HTR-8/SVneo (cell line): ENCODE data around the gene HM13.
"Not testable (repeated sequence)": the region's sequence is repeated elsewhere in the genome, so short reads cannot be mapped to it uniquely, and the experiment has no call there.

ENCODE experiments used
- DNase-seq: peaks from one replicate; pipeline ENCODE4 v3.0.0; 2011; ENCODE audit warnings: low spot score, mixed read lengths; ENCODE audit not compliant: insufficient read length
- FAIRE-seq: peaks from 2 replicates; lab custom pipeline; 2011; peaks lifted over from hg19 to GRCh38; lab: Jason Lieb, UNC

HM13 gene

DNA sequence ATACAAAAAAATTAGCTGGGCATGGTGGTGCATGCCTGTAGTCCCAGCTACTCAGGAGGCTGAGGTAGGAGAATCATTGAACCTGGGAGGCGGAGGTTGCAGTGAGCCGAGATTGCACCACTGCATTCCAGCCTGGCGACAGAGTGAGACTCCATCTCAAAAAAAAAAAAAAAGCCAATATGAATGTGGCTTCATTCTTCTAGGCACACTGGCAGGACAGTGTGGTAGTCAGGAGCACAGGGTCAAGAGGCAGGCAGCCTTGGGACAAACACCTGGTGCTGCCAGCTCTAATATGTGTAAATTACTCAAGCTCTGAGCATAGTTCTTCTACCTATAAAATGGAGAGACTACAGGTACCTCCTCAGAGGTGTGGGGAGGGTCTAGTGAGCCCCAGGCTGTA lies 25.4 kb downstream of the HM13 start:
- DNase-seq, FAIRE-seq: not testable (repeated sequence)

DNA sequence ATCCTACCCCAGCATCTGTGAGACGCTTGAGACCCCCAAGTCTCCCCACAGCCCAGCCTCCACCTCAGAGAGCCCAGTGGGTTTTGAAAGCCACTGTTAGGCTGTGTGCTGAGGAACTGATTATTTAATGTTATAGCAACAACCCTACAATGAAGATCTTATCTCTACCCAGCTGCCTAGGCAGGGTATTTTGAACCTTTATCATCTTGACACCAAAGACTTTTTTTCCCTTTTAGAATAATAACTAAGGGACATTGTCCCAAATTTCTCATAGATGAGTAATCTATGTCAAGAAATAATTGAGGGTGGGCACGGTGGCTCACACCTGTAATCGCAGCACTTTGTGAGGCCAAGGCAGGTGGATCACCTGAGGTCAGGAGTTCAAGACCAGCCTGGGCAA lies 26.2 kb downstream of the HM13 start:
- FAIRE-seq: no peak
- DNase-seq: no peak

DNA sequence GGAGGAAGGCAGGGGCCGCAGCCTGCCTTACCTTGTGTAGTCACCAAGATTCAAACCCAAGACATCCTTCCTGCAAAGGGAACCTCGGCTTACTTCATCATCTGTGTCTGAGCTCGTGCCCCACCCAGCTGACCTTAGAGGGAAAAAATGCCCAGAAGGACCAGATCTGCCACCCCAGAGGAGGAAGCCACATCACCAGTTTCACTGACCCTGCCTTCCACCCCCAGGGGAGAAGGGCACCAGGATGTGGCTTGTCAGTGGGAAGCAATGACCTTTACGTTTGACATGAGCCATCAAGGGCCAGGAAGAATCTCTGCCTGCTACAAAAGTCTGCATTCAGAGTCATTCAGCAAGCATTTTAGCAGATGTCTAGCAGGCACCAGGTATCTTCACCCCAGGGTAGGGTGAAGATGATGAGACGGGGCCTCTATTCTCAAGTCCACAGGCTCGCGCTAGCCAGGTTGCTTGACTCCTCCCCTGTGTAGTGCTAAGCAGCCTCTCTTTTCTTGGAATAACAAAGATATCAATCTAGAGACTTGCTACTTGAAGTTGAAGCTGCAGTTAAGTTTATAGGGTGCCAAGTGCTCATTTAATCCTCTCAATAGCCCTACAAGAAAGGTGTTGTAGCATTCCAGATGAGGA lies 28.1 kb downstream of the HM13 start:
- DNase-seq: peak; percentile 31
- no peak for FAIRE-seq

DNA sequence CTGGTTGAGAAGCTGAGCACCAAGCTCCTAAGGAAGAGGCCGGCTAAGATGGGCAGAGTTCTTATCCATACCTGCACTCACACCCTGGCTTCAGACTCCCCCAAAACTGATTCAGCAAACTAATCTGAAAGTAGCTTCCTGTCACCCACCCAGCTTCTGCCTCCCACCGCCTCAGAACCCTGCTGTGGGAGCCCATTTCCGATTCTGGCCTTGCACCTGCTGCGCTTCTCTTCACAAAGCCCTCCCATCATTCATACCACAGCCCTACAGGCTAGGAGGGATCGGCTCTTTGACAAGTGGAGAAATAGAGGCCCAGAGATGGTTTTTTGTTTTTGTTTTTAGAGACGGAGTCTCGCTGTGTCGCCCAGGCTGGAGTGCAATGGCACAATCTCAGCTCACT lies 28.7 kb downstream of the HM13 start:
- FAIRE-seq (no peak), DNase-seq (no peak)

DNA sequence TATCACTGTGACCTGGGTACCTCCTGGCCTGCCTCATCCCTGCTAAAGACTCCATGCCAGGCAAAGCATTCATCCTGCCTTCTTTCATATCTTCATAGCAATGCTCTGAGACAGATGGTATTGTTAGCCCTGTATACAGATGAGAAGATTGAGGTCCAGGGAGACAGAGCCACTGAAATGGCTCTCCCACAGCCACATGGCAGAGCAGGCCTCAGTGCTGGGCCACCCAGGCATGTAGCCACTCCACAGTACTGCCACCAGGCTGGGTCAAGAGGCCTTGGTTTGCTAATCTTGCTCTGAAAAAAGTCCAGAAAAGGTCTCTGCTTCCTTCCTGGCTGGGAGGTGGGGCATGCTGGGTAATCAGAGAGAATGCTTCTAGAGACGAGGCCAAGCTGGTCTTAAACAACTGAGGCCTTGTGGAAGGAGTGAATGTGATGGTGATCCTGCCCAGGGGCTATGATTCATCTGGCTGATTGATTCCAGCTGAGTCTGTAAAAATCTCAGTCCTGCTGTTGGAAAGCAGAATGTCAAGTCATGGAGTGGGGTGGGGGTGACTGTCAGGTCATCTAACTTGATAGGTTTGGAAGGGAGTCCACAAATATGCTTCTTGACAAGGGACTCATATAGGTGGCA lies 29.8 kb downstream of the HM13 start:
- no peak for FAIRE-seq

DNA sequence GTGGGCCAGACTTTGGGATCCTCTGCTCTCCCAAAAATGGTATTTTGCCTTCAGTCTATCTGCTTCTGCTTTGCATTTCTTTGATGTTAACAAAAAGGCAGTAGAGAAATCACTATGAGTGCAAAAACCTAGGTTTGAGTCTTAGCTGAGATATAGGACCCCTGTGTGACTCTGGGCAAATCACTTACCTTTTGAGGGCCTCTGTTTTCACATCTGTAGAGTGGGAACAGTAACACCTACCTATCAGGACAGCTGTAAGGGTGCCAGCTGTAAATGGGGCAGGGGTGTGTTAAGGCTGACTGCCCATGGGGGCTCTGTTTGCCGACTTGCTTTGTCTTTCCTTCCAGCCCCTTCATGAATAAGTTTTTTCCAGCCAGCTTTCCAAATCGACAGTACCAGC lies 30.4 kb downstream of the HM13 start:
- FAIRE-seq (no peak), DNase-seq (no peak)

More for the DNA sequence above, 29.8 kb downstream of the HM13 start:
- peak; percentile 66 for DNase-seq

DNA sequence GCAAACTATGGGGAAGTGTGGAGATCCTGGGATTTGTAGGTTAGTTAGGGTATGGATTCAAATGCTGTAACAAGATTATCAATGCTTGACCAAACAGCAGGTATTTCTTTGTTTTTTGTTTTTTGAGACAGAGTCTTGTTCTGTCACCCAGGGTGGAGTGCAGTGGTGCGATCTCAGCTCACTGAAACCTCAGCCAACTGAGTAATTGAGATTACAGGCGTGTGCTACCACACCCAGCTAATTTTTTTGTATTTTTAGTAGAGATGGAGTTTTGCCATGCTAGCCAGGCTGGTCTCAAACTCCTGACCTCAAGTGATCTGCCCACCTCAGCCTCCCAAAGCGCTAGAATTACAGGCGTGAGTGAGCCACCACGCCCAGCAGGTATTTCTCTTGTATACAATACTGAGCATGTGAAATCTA lies 31.4 kb downstream of the HM13 start:
- not testable (repeated sequence) for FAIRE-seq, DNase-seq

DNA sequence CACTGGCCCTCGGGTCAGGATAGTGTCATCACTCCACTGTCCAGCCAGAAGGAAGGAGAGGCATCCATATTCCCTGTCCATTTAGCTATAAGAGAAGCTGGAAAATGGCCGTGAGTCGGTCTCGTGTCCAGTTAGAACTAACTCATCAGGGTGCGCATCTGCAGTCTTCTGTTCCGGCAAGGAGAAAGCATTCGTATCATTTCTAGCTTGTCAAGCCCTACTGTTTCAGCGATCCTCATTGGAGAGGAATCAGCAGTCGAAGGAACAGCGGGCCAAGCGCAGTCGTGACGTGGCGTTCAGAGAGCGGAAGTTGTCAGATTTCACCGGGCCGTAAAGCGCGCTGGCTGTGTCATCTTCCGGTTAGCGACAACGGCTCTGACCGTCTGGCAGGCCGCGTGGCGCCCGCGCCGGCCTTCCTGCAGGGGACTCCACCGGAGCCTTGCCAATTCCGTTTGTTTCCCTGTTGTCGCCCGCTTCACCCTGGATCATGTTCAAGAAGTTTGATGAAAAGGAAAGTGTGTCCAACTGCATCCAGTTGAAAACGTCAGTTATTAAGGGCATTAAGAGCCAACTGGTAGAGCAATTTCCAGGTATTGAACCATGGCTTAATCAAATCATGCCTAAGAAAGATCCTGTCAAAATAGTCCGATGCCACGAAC lies 32.9 kb downstream of the HM13 start:
- DNase-seq (peak; percentile 72), FAIRE-seq (peak; percentile 42)

DNA sequence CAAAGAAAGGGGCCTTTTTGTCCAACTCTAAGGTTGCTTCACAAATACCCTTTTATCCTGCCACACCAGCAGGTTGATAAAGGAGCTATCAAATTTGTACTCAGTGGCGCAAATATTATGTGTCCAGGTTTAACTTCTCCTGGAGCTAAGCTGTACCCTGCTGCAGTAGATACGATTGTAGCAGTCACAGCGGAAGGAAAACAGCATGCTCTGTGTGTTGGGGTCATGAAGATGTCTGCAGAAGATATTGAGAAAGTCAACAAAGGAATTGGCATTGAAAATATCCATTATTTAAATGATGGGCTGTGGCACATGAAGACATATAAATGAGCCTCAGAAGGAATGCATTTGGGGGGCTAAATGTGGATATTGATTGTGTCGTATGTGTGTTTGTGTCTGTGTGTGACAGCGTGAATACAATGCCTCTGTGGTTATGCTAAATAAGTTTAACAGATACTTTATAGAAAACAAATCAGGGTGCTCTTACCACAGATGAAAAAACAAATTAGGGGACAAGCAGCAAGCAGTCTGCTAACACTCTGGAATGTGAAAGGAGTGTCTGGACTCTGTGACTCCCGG lies 33.6 kb downstream of the HM13 start:
- no peak for FAIRE-seq

DNA sequence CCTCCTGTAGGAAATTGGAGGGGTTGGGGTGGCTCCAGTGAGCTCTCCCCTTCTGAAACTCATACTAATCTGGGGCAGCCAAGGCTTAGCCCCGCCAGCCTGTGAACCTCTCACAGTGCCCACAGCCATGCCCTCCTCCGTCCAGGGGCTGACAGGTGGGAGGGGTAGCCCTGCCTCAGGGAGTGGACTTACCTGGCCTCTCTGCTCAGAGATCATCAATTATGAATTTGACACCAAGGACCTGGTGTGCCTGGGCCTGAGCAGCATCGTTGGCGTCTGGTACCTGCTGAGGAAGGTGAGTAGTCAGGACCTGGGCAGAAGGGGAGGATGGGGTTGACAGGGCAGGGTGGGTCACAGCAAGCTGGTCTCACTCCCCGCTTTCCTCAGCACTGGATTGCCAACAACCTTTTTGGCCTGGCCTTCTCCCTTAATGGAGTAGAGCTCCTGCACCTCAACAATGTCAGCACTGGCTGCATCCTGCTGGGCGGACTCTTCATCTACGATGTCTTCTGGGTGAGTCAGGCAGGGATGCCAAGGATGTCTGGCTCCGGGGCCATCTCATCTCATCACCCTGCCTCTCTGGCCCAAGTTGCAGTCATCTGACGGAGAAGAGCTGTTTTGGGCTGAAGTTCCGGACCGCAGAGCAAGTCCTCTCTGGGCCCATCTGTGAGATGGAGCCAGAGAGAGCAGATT lies 34.7 kb downstream of the HM13 start:
- no peak for DNase-seq
- no peak for FAIRE-seq

More for the DNA sequence above, 33.6 kb downstream of the HM13 start:
- no peak for DNase-seq

DNA sequence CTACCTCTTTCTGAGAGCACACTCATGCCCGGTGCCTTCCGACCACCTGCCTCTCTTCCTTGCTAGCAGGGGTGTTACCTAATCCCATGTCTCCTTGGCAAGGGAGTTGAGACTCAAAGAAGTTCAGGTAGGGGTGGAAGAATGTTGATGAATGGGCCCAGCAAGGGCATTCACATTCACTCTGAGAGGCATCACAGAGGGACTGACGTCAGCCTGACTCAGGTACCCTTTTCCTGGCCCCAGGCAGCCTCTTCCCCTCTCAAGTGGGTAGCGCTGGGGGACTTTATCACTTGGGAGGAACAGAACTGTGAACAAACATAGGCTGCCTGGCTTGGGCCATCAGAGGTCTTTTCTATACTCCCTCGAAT lies 35.3 kb downstream of the HM13 start:
- FAIRE-seq: no peak

DNA sequence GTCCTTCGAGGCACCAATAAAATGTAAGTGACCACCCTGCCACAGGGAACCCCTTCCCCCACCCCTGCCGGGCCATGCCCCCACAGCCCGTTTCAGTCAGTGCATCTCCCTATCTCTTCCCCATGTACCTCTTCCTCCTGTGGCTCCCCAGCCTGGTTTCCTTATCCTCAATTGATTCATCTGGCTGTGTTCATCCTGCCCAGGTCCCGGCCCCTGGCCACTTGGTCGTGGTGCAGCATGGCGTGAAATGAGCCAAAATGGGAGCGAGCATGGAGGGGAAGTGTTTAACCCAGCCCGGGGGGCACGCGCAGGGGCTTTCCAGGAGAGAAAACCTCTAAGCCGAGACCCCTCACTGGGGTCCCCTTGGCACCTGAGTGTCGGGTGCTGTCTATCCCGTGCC lies 35.9 kb downstream of the HM13 start:
- FAIRE-seq: no peak
- DNase-seq: no peak

More for the DNA sequence above, 35.3 kb downstream of the HM13 start:
- no peak for DNase-seq

DNA sequence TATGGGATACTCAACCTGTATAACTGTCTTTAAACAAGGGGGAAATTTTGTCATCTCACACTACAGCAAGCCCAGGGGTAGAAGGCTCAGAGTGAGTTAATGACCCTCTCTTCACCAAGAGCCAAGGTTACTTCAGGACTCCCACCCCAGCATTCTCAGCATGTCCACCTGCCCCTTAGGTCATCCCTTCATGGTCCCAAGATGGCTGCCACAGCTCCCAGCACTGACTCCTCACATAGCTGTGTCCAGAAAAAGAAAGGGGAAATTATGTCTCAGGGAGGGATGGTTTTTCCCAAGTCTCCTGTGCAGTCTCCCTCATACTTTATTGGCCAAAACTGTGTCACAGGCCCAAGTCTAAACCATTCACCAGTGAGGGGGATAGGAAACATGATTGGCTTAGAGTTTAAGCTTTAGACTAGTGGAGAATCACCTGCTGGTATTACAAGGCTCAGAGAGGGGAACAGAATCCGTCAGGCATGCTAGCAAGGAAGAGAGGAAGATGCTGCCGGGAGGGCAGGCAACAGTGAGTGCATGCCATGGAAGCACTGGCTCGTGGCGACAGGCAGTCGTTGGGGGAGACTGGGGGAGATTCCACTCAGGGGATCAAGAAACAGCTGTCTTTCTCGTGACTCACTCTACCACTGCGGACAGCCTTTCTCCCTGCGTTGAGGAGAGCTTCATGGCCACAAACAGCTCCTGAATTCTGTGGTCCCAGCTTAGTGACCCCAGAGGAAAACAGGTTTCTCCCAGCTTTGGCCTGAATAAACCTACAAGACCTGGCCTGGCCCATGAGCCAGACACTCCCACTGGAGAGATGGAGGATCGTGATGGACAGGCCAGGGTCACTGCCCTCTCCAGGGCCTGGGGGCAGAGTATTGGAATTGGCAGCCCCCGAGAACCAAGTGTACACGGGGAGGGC lies 37.2 kb downstream of the HM13 start:
- DNase-seq (no peak), FAIRE-seq (no peak)

DNA sequence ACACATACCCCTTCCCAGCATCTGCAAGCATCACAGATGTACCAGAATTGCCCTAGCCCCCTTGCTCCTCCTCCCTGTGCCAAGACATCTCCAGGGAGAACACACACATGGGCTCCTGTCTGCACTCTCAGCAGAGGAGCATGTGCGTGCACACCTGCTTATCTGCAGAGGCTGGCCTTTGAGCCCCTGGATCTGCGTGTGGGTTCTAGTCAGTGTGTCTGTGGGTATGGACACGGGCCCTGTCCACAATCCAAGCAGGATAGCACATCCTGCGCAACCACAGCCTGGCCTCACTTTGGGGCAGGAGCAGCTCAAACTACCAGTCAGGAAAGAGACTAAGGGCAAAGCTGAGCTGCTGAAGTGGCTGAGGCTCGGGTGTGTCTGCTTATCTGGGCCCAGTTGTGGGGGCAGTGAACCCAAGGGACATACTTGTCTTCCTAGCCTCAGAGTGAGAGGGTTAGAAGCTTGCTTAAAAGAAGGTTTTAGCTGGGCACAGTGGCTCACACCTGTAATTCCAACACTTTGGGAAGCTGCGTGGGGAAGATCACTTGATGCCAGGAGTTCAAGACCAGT lies 41.0 kb downstream of the HM13 start:
- DNase-seq (no peak), FAIRE-seq (no peak)

DNA sequence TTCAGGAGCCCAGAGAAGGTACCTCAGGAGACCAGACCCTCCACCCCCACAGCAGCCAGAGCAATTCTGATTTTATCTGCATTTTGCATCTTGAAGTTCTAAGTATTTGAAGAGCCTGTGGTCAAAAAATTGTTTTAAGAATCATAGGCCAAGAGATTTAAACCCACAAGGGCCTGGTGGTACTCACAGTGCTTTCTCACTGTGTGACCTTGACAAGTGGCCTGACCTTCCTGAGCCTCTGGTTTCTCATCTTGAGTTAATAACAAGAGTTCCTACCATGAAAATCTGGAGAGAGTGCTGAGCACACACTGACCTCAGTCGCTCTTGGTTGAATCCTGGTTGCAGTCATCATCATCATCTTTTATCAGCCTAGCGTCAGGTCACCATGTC lies 45.5 kb downstream of the HM13 start:
- no peak for FAIRE-seq

DNA sequence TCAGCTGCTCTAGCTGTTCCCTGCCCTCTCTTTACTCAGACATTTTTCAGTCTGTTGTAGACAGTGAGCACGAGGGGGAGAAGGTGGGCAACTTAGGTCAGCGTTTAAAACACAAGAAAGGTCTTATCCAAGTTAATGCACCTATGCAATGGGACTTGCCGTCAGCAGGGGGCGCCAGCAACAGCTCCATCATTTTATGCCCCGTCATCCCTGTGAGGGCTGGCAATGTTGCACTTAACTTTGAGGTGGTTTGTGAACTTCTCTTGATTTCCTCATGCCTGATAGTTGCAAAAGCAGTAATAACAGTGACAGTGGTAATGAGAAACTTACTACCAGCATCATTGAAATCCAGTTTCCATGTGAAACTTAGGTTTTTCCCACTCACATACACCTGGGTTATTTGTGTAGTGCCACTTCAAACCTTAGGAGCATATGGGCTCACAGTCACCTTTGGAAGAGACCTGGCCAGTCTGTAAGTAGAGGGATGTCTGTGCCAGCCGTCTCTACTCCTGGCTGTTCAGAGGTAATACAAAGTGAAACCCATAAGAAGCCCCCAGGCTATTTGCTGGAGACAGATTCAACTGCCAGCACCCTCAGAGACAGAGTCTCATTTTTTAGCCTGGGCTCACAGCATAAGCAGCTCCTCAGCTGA lies 46.0 kb downstream of the HM13 start:
- peak; percentile 75 for FAIRE-seq
- peak; percentile 74 for DNase-seq

More for the DNA sequence above, 45.5 kb downstream of the HM13 start:
- DNase-seq: no peak

DNA sequence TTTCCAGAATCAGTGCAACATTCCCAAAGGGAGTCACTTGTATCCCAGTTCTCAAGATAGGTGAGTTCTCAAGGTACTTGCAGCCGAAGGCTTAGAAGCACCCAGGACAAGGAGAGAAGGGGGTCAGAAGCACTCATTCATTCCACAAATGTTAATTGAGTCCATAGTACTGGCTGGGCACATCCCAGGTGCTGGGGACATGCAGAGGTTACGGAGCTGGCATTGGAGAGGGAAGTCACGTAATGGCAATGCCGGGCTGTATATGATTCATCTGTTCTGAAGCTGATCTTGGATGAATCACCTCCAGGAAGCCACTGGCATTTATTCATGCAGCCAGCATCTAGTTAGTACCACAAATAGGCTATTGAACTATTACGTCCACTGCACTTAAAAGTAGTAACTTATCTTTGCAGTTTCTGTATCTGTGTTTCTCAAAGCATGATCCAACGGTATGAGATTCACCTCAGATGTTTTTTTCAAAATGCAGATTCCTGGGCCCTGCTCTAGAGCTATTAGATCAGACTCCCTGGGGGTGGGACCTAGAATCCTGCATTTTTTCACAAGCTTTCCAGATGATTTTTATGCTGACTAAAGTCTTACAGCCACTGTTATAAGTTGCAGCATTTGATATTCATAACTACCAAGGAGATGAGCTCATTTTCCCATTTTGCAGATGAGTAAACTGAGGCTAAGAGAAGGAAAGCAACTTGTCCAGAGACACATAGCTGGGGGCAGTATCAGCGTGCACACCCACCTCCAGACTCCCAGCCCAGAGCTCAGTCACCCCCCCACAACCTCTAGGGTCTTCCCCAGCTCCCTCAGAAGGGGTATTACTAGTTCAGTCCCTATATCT lies 46.7 kb downstream of the HM13 start:
- DNase-seq (peak; percentile 86), FAIRE-seq (peak; percentile 28)

DNA sequence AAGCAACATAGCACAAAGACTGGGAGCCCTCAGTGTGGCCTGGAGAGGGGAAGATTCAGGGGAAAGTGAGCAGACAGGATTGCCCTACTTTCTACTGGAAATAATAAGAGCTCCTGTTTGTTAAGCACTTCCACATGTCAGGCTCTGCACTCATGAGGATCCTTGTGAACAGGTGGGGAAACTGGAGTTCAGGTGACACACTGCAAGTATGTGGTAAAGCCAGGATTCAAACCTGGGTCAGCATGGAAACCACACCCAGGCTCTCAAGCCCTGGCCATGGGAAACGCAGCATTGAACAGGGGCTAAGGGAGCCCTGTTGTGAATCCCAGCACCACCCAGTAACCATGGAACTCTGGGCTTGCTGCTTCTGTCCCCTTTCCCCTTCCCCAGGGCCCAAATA lies 48.0 kb downstream of the HM13 start:
- DNase-seq: no peak
- FAIRE-seq: no peak
